Measurements from ENCODE around the gene DLGAP1. TPM values are rescaled to one million over a fixed set of nuclear protein-coding genes. Genes with fewer than 3 reads are reported as not detected.

Gene DLGAP1
- total and polyA plus RNA-seq, 2 of the 13 experiments (the other 11 are each of a cell fraction or from before 2014, with no cell fraction given): 0.01 TPM; not detected in 1

DNA sequence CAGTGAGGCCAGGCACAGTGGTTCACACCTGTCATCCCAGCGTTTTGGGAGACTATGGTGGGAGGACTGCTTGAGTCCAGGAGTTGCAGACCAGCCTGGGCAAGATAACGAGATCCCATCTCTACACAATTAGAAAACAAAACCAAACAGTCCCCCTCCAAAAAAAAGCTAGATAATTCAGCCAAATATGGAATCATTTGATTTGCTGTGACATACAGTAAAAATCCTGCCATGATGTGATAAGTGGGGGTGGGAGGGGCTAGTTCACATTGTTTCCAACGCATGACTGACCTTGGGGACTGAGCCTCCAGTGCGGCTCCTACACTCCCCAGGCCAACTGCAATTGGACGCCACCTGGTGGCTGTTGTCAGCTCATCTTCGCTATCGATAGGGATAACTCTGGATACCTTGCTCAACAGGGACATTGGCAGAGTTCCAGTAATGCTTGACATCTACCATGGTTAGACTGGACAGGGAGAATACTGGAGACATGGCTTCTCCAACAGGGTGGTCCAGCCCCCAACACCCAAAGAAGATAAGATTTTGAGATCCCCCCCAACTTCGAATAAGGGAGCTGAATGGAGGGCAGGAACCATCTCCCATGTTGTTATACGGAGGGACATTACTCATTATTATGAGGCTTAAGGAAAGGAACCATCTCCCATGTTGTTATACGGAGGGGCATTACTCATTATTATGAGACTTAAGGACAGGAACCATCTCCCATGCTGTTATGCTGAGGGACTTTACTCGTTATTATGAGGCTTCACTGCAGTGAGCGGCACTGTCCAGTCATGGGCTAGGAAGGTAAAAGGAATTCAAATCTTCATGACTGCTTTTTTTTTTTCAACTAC lies 869.2 kb downstream of the DLGAP1 start (continued):
- TF ChIP-seq ZBTB33 (CRISPR knock-in tag; IDR thresholded peaks at IDR 0.05) (peak; percentile 47; the same call in 1 of the 2 replicates), MIER2 (CRISPR knock-in tag; IDR thresholded peaks at IDR 0.05) (0 out of 2 replicates have a peak, but pooled peaks have one; percentile 26), HOXA5 (CRISPR knock-in tag; IDR thresholded peaks at IDR 0.05) (no peak), ZFP62 (CRISPR knock-in tag; IDR thresholded peaks at IDR 0.05) (no peak), TARDBP (CRISPR knock-in tag; IDR thresholded peaks at IDR 0.05) (no peak), ZNF234 (CRISPR knock-in tag; conservative IDR thresholded peaks at IDR 0.05) (no peak), RERE (CRISPR knock-in tag; IDR thresholded peaks at IDR 0.05; ENCODE audit: low read depth) (no peak), MAZ (IDR thresholded peaks at IDR 0.05; ENCODE audit: borderline replicate concordance, low read depth, low read length) (peak; percentile 63; the same call in 1 of the 2 replicates), MAZ (CRISPR knock-in tag; IDR thresholded peaks at IDR 0.05; ENCODE audit: low read depth) (no peak), ZNF564 (CRISPR knock-in tag; IDR thresholded peaks at IDR 0.05) (no peak), SMARCC2 (IDR thresholded peaks at IDR 0.05) (no peak), ZNF549 (CRISPR knock-in tag; IDR thresholded peaks at IDR 0.05) (no peak), MIXL1 (CRISPR knock-in tag; IDR thresholded peaks at IDR 0.05) (peak; percentile 65; the same call in 1 of the 2 replicates), PTBP1 (IDR thresholded peaks at IDR 0.05; ENCODE audit: low read depth, low read length, poor library complexity, severe bottlenecking) (no peak), TCF7L2 (IDR thresholded peaks at IDR 0.05; ENCODE audit: low read depth, low read length) (no peak)
- TF ChIP-seq, protein P1, sequence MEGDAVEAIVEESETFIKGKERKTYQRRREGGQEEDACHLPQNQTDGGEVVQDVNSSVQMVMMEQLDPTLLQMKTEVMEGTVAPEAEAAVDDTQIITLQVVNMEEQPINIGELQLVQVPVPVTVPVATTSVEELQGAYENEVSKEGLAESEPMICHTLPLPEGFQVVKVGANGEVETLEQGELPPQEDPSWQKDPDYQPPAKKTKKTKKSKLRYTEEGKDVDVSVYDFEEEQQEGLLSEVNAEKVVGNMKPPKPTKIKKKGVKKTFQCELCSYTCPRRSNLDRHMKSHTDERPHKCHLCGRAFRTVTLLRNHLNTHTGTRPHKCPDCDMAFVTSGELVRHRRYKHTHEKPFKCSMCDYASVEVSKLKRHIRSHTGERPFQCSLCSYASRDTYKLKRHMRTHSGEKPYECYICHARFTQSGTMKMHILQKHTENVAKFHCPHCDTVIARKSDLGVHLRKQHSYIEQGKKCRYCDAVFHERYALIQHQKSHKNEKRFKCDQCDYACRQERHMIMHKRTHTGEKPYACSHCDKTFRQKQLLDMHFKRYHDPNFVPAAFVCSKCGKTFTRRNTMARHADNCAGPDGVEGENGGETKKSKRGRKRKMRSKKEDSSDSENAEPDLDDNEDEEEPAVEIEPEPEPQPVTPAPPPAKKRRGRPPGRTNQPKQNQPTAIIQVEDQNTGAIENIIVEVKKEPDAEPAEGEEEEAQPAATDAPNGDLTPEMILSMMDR (CRISPR knock-in tag; IDR thresholded peaks at IDR 0.05): peak; percentile 94
- TF ChIP-seq, protein P2, sequence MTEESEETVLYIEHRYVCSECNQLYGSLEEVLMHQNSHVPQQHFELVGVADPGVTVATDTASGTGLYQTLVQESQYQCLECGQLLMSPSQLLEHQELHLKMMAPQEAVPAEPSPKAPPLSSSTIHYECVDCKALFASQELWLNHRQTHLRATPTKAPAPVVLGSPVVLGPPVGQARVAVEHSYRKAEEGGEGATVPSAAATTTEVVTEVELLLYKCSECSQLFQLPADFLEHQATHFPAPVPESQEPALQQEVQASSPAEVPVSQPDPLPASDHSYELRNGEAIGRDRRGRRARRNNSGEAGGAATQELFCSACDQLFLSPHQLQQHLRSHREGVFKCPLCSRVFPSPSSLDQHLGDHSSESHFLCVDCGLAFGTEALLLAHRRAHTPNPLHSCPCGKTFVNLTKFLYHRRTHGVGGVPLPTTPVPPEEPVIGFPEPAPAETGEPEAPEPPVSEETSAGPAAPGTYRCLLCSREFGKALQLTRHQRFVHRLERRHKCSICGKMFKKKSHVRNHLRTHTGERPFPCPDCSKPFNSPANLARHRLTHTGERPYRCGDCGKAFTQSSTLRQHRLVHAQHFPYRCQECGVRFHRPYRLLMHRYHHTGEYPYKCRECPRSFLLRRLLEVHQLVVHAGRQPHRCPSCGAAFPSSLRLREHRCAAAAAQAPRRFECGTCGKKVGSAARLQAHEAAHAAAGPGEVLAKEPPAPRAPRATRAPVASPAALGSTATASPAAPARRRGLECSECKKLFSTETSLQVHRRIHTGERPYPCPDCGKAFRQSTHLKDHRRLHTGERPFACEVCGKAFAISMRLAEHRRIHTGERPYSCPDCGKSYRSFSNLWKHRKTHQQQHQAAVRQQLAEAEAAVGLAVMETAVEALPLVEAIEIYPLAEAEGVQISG (CRISPR knock-in tag; IDR thresholded peaks at IDR 0.05): peak; percentile 66

All from HepG2 (cell line).